AG04450 (cell line): ENCODE measurements around the gene SPHKAP. TPM values are rescaled to one million over a fixed set of nuclear protein-coding genes. Genes with fewer than 3 reads are reported as not detected.

Source experiments
- CTCF ChIA-PET: fragments of 300-600, 350-600 bp; formaldehyde crosslinking; extraction: SDS; loops from one replicate; lab custom pipeline; 2022; ENCODE audit warnings: antibody characterized with exemption, inconsistent platforms; lab: Charles Lee
- POLR2A ChIA-PET: fragments of 350-600 bp; formaldehyde crosslinking; extraction: SDS; loops from one replicate; lab custom pipeline; 2021; ENCODE audit warnings: antibody characterized with exemption, inconsistent platforms; lab: Yijun Ruan, JAX
- DNase-seq: peaks from one replicate; pipeline ENCODE4 v3.0.0-alpha.2; 2011; ENCODE audit warnings: low read depth, low spot score
- H3K27ac ChIP-seq: one replicate; pipeline ENCODE4 v1.5.1; 2012; ENCODE audit warnings: low read depth, low read length, control low read depth
- H3K27me3 ChIP-seq: one replicate; pipeline ENCODE4 v1.6.0; 2012; ENCODE audit warnings: low read length; ENCODE audit not compliant: control insufficient read depth, insufficient read depth
- H3K4me3 ChIP-seq: 2 replicates; pipeline ENCODE4 v1.5.1; 2011; ENCODE audit warnings: mild to moderate bottlenecking, low read depth, low read length, control low read depth
- H3K9me3 ChIP-seq: 2 replicates; pipeline ENCODE4 v1.5.1; 2012; ENCODE audit warnings: low read length; ENCODE audit not compliant: control insufficient read depth, insufficient read depth
- polyA plus RNA-seq: library from polyadenylated mRNA; depleted of rRNA; stranded (reverse); fragments of >200 nt; gene quantifications from 2 replicates; pipeline ENCODE4 v1.2.3, GENCODE V29; 2011
- TF ChIP-seq, protein P1 (sequence below): IDR thresholded peaks from 2 replicates; pipeline ENCODE4 v1.5.1; 2011; ENCODE audit warnings: low read depth, low read length, control low read depth, inconsistent platforms

The SPHKAP gene
- polyA plus RNA-seq, 1 experiment: not detected

DNA sequence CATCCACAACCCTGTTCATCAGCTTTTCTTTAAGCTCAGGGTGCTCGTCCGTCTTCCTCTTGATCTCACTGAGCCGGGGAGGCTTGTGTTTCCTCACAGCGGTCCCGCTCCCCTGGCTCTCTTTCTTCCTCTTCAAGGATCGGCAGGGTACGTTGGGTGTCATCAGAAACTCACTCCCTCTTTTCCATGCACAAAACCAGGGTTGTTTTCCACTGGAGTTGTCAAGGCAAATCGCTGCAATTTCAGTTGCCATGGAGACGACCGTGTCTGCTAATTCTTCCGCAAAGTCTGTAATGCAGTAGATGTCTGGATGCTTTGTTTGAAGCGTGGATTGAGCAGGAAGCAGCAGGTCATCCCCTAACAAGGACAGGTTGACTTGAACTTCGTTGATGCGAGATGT, 163.7 kb downstream of the SPHKAP start:
- Histone ChIP-seq H3K4me3 (no peak overlapping the region), H3K27me3 (no peaks in the 10 kb centered on the region), H3K27ac (no peak overlapping the region), H3K9me3 (peaks cover 31% of the 10 kb centered on the region)
- DNase-seq: no peak
- ChIA-PET CTCF (no interaction called here), POLR2A (no interaction called here)
- TF ChIP-seq, protein P1, sequence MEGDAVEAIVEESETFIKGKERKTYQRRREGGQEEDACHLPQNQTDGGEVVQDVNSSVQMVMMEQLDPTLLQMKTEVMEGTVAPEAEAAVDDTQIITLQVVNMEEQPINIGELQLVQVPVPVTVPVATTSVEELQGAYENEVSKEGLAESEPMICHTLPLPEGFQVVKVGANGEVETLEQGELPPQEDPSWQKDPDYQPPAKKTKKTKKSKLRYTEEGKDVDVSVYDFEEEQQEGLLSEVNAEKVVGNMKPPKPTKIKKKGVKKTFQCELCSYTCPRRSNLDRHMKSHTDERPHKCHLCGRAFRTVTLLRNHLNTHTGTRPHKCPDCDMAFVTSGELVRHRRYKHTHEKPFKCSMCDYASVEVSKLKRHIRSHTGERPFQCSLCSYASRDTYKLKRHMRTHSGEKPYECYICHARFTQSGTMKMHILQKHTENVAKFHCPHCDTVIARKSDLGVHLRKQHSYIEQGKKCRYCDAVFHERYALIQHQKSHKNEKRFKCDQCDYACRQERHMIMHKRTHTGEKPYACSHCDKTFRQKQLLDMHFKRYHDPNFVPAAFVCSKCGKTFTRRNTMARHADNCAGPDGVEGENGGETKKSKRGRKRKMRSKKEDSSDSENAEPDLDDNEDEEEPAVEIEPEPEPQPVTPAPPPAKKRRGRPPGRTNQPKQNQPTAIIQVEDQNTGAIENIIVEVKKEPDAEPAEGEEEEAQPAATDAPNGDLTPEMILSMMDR: no peak

DNA sequence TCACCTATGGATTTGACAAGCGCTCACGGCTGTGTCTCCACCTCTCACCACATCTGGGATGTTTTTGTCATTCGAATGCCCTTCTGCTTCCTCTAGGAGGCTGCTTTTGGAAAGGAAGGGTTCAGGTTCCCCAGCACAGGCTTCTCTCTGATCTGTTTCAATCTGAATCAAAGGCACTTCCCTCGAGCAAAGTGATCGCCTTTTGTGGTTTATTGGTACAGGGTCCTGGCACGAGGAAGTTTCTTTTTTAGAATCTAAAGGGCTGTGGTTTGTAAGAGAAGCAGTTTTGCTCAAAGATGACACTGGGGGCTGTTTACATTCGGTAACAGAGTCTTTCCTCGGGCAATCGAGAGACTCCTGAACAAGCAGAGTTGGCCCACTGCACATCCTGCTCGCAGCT, 165.1 kb downstream of the SPHKAP start:
- H3K27ac ChIP-seq: no peak overlapping the region
- DNase-seq: no peak
- H3K27me3 ChIP-seq: no peaks in the 10 kb centered on the region
- CTCF ChIA-PET: no interaction called here
- POLR2A ChIA-PET: no interaction called here
- peaks cover 31% of the 10 kb centered on the region for H3K9me3 ChIP-seq
- TF ChIP-seq, protein P1: no peak
- H3K4me3 ChIP-seq: no peak overlapping the region

DNA sequence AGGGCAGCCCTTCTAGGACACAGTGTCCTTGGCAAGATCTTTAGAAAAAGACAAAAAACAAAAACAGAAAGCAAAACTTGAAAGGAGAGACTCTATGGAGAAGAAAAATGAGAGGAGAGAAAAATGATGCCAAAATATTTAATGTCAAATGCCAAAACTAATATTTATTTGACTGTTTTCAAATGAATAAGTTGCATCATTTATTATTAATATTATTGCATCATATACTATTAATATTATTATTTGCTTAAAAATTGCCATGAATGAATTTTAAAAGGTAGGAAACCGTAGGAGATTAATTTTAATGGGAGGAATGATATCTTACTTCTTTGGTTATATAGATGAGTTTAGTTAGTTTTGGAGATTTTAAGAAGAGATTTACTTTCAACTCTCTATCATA, 165.7 kb downstream of the SPHKAP start:
- Histone ChIP-seq H3K4me3 (no peak overlapping the region), H3K27ac (no peak overlapping the region), H3K27me3 (no peaks in the 10 kb centered on the region), H3K9me3 (peaks cover 31% of the 10 kb centered on the region)
- no peak for DNase-seq
- CTCF ChIA-PET: no interaction called here
- POLR2A ChIA-PET: no interaction called here
- TF ChIP-seq, protein P1: no peak

GRCh38 chr2:227996366-227996765, 185.1 kb downstream of the SPHKAP start:
- DNase-seq: no peak
- TF ChIP-seq, protein P1: no peak
- Histone ChIP-seq H3K27me3 (no peaks in the 10 kb centered on the region), H3K27ac (no peak overlapping the region), H3K9me3 (peaks cover 4% of the 10 kb centered on the region), H3K4me3 (no peak overlapping the region)
- ChIA-PET POLR2A (no interaction called here), CTCF (no interaction called here)

GRCh38 chr2:227990937-227991336, 190.6 kb downstream of the SPHKAP start:
- TF ChIP-seq, protein P1: no peak
- ChIA-PET POLR2A (no interaction called here), CTCF (no interaction called here)

More at GRCh38 chr2:227990937-227991336, 190.6 kb downstream of the SPHKAP start:
- H3K9me3 ChIP-seq: peaks cover 7% of the 10 kb centered on the region
- no peak overlapping the region for H3K4me3 ChIP-seq
- H3K27ac ChIP-seq: no peak overlapping the region
- no peak for DNase-seq
- H3K27me3 ChIP-seq: no peaks in the 10 kb centered on the region
